Epithelial cell of esophagus (primary cell): ENCODE measurements around the gene ATL3.
A peak's percentile ranks its signal among the peaks of the same experiment; 100 is the strongest.
"Not testable (repeated sequence)": the region's sequence is repeated elsewhere in the genome, so short reads cannot be mapped to it uniquely, and the experiment has no call there.

Experiments used
- DNase-seq: peaks from one replicate; pipeline ENCODE4 v3.0.0; 2010; ENCODE audit warnings: low read depth
- H3K4me3 ChIP-seq: 2 replicates; pipeline ENCODE4 v1.5.1; 2011; ENCODE audit warnings: mild to moderate bottlenecking, low read length, control low read depth
- TF ChIP-seq, protein P1 (sequence below): IDR thresholded peaks from 2 replicates; pipeline ENCODE4 v1.5.1; 2011; ENCODE audit warnings: low read depth, mild to moderate bottlenecking, low read length, control low read depth, inconsistent platforms; ENCODE audit not compliant: insufficient read depth; ENCODE audit errors: missing control alignments

The ATL3 gene

DNA sequence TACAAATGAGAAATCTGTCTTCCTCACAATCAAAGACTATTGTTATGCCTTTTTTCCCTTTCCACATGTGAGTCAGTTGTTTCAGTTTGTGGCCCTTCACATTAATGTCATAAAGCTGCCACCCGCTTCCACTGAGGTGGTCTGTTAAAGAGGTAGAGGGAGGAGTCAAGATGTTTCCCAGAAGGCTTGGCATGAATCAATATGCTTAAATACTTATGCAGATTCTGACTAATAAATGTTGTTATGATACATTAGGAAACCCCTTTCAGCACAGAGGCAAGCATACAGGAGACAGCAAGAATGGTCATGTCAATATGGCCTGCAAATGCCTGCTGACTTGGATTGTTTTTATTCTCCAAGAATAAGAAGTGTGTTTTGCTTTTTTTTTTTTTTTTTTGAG lies 16.7 kb upstream of the ATL3 start:
- peak; percentile 73 for DNase-seq
- TF ChIP-seq, protein P1, sequence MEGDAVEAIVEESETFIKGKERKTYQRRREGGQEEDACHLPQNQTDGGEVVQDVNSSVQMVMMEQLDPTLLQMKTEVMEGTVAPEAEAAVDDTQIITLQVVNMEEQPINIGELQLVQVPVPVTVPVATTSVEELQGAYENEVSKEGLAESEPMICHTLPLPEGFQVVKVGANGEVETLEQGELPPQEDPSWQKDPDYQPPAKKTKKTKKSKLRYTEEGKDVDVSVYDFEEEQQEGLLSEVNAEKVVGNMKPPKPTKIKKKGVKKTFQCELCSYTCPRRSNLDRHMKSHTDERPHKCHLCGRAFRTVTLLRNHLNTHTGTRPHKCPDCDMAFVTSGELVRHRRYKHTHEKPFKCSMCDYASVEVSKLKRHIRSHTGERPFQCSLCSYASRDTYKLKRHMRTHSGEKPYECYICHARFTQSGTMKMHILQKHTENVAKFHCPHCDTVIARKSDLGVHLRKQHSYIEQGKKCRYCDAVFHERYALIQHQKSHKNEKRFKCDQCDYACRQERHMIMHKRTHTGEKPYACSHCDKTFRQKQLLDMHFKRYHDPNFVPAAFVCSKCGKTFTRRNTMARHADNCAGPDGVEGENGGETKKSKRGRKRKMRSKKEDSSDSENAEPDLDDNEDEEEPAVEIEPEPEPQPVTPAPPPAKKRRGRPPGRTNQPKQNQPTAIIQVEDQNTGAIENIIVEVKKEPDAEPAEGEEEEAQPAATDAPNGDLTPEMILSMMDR, result no peak

DNA sequence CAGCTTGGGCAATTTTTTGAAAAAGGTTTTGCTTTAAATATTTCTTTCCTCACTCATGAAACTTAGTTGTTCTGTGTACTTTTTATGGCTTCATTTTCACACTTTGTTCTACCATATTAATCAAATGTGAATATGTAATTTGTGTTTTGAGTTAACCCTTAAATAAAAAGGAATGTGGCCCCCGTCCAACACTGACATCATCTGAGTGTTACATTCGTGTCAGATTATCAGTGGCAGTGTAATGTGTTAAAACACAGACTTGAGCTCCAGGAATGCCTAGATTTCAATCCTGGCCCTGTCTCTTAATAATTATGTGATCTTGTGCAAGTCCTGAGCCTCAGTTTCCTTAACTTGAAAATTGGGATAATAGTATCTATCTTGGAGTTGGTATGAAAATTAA lies 15.8 kb upstream of the ATL3 start:
- H3K4me3 ChIP-seq, result no peak overlapping the region
- TF ChIP-seq, protein P1, result no peak
- no peak for DNase-seq

More for the DNA sequence above, 16.7 kb upstream of the ATL3 start:
- H3K4me3 ChIP-seq, result no peak overlapping the region

DNA sequence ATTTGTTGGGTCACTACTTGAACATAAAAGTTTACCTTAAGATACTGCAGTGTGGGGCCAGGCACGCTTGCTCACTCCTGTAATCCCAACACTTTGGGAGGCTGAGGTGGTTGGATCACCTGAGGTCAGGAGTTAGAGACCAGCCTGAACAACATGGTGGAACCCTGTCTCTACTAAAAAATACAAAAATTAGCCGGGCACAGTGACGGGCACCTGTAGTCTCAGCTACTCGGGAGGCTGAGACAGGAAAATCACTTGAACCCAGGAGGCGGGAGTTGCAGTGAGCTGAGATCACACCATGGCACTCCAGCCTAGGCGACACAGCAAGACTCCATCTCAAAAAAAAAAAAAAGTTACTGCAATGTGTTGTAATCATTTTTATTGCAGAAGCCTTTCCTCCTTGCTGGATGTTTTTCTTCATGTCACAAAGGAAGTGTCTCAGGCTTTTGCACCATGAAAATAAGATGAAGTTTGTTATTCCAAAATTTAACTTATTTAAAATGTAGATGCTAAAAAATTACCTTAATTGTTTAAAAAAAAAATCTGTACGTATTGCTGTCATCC lies 14.1 kb upstream of the ATL3 start:
- not testable (repeated sequence) for DNase-seq, H3K4me3 ChIP-seq

DNA sequence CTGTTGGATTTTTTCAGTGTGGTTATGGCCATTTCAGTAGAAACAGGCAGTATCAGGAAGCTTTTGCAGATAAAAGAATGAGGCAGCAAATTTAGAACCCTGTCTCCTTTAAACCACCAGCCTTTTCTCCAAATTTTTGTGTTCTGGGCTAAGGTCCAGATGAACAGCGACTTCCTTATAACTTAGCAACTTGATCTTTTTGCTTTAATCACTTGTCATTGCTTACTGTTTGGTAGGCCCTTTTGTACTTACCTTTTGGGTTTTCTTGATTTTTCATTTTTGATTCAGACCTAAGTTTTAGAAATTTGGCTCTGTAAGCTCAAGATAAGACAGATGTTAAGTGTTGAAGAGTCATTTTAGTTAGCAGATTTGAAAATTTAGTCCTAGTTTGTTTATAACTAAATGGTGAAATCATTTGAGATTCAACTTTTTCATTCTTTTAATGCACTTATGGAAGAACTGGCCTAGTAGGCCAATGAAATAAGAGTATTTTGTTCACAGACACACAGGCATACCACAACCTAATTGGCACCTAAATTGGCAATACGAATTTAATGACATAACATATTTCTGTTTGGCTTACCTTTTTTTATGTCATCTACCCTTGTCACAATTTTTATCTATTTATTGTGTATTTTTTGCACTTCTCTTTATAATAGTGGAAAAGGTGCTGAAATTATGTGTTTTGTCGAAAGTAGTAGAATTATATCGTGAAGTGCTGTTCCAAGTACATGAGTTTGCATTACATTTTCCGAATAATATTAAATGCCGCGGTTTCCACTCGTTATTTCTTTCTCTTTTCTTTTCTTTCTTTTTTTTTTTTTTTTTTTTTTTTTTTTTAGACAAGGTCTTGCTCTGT lies 12.2 kb upstream of the ATL3 start:
- no peak for DNase-seq
- TF ChIP-seq, protein P1, result no peak
- peak overlapping the region; percentile 84 for H3K4me3 ChIP-seq

DNA sequence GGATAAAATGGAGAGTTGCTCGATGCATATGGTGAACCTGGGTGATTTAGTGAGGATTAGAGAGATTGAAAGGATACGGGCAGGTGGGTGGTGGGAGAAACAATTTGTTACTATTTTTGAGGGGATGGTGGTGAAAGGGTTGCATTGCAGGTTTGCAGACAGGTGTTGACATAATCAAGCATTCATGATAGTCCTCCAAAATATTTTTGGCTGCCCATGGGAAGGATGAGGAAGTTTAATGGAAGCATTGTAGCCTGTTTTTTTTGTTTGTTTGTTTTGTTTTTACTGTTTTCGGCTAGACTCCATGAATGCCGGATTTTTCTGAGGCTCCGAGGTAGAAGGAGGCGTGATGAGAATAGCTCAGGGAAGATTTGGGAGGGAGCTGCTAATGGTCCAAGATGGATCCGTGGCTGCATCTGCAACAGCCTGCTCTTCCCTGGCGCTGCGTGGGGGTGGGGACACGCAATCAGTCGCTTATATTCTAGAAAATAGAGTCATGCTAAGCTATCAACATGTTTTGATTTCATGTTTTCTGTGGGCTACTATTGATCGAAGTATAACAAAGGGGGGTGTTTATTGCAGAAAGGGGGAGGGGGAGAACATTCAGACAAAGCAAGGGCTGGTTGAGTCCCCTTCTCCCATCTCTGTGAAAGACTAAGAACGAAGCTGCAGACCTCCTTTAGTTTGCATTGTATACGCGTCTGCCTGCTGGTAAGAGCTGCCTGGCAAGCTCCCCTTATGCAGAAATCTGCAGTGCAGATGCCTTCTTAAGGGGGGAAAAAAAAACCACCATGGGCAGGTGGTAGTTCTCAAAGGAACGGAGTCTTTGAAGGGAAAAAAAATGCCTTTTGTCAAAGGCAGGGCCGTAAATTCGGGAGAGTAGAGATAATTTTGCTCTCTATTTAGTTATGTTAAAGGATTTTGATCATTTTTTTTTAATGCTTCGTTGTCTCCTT lies 11.2 kb upstream of the ATL3 start:
- peak overlapping the region; percentile 84 for H3K4me3 ChIP-seq
- peak; percentile 36 for DNase-seq
- TF ChIP-seq, protein P1, result peak; percentile 40

DNA sequence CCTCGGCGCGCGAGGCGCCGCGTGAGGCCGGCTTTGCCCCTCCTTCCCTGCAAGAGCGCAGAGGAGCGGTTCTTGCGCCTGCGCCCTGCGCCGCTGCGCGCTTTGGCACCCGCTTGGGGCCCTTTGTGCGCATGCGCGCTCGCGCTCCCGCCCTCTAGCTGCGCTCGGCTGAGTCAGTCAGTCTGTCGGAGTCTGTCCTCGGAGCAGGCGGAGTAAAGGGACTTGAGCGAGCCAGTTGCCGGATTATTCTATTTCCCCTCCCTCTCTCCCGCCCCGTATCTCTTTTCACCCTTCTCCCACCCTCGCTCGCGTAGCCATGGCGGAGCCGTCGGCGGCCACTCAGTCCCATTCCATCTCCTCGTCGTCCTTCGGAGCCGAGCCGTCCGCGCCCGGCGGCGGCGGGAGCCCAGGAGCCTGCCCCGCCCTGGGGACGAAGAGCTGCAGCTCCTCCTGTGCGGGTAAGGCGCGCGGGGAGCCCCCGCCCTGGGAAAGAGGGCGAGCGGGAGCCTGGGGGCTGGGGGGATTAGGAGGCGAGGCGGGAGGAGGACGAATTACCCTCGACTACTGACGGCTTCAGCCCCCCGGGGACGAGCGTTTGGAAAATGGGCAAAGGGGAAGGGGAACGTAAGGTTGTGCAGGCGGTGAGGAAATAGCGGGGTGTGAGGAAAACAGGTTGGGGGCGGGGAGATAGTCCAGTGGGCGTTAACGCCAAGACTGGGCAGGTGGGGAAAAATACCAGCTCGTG lies 10.3 kb upstream of the ATL3 start, which contains the start of gene RTN3:
Gene RTN3, plus strand, starts transcription at position 180 of the 745 bp plus-strand sequence. Its CDS starts 137 bp downstream, at position 317.
- TF ChIP-seq, protein P1, result no peak
- H3K4me3 ChIP-seq, result peak within 1 kb of the TSS; percentile 84
- DNase-seq, result peak; percentile 98
